Cardiac ventricle fibroblast (primary cell): ENCODE results near the gene POU2AF2. TPM values are rescaled to one million over a fixed set of nuclear protein-coding genes. Genes with fewer than 3 reads are reported as not detected.

ENCODE experiments used
- total RNA-seq: library from RNA; depleted of rRNA; stranded (reverse); fragments of >200 nt; gene quantifications from 2 replicates; pipeline ENCODE4 v1.2.3, GENCODE V29; 2015

POU2AF2 gene
- total RNA-seq, result not detected in 2 replicates

GRCh38 chr11:111245425-111245824 lies at the start of gene POU2AF2:
Gene POU2AF2, plus strand, starts transcription at chr11:111245725. Its CDS starts 129 bp downstream, at chr11:111245854.

GRCh38 chr11:111298413-111299100 lies 53.0 kb downstream of the POU2AF2 start, which contains the start of gene POU2AF3:
Gene POU2AF3, plus strand, starts transcription at chr11:111298546. Its CDS starts 36 bp downstream, at chr11:111298582.

Other genes starting within 250 kb of the POU2AF2 start
- not detected in 2 replicates for gene POU2AF3, start 52.8 kb downstream of the POU2AF2 start, total RNA-seq
- not detected in 2 replicates for gene POU2AF1, start 133.6 kb downstream of the POU2AF2 start, total RNA-seq